K562 (cell line): ENCODE data around the gene MBNL1. TPM values are rescaled to one million over a fixed set of nuclear protein-coding genes. Genes with fewer than 3 reads are reported as not detected.

Experiments used
- ATF6 ChIP-seq: sonication (generic); formaldehyde crosslinking; IDR thresholded peaks from 2 replicates; pipeline ENCODE4 v1.4.0; 2020; ENCODE audit warnings: mild to moderate bottlenecking, missing genetic modification reagents
- CSDE1 ChIP-seq, 2 experiments: fragments of 450-650 bp; IDR thresholded peaks; 2 replicates each; pipeline ENCODE4 v1.6.1; 2016; ENCODE audit warnings: mild to moderate bottlenecking in 1 of 2
- GMEB1 ChIP-seq: fragments of 250-450 bp; sonication (Bioruptor Pico); IDR thresholded peaks from 2 replicates; pipeline ENCODE4 v1.4.0; 2020; ENCODE audit warnings: mild to moderate bottlenecking
- SLC30A9 ChIP-seq: fragments of 250-450 bp; sonication (Bioruptor Pico); IDR thresholded peaks from 2 replicates; pipeline ENCODE4 v1.8.0; 2022; ENCODE audit warnings: mild to moderate bottlenecking, moderate library complexity
- ZBTB49 ChIP-seq: sonication (generic); formaldehyde crosslinking; IDR thresholded peaks from 2 replicates; pipeline ENCODE4 v1.8.0; 2022; ENCODE audit warnings: missing genetic modification reagents, mild to moderate bottlenecking, borderline replicate concordance
- ZBTB7A ChIP-seq: IDR thresholded peaks from 2 replicates; pipeline ENCODE4 v1.6.1; 2011; ENCODE audit warnings: low read depth, mild to moderate bottlenecking, low read length, moderate library complexity, borderline replicate concordance; ENCODE audit not compliant: control insufficient read depth
- ZBTB9 ChIP-seq: fragments of 450-650 bp; formaldehyde crosslinking; IDR thresholded peaks from 2 replicates; pipeline ENCODE4 v1.4.0; 2020; ENCODE audit warnings: mild to moderate bottlenecking, moderate library complexity
- polyA plus RNA-seq, 8 experiments: library from polyadenylated mRNA; depleted of rRNA in 4 of 8; stranded (reverse) in 5 of 8; unstranded in 3 of 8; fragments of >200 nt; fragmentation: Nextera tagmentation in 2 of 8; fragmentation: Illumina TruSeq in 1 of 8; extraction: Ambion mirVana in 2 of 8; extraction: Trizol in 1 of 8; gene quantifications; 2 replicates each; pipeline versions ENCODE4 v1.2.1 to v1.2.3, GENCODE V29; 2011 to 2014; ENCODE audit warnings: inconsistent platforms in 1 of 8, missing spikeins in 1 of 8
- total RNA-seq, 7 experiments: library from RNA; depleted of rRNA in 6 of 7; stranded (reverse); fragments of >200 nt in 6 of 7; fragmentation: Illumina TruSeq in 2 of 7; extraction: Trizol in 2 of 7; gene quantifications; 2 replicates each; pipeline versions ENCODE4 v1.2.1 to v1.2.3, GENCODE V29; 2011 to 2021; ENCODE audit warnings: low replicate concordance in 1 of 7

The MBNL1 gene
- total and polyA plus RNA-seq, 9 of the 15 experiments (the other 6 are each of a cell fraction or from before 2014, with no cell fraction given) = 70.3 to 243 (median 220) TPM

- TF ChIP-seq GMEB1 = no peak
- TF ChIP-seq SLC30A9 (CRISPR knock-in tag) = no peak
- no peak for TF ChIP-seq ZBTB7A
- TF ChIP-seq ZBTB9 (CRISPR knock-in tag) = 0 out of 2 replicates have a peak, but pooled peaks have one; percentile 54
- TF ChIP-seq CSDE1 (IDR thresholded peaks at IDR 0.05) = 0 out of 4 replicates have a peak, but pooled peaks of 1 of the 2 experiments have one; percentile 21
- TF ChIP-seq ATF6 (CRISPR knock-in tag) = no peak
- no peak for TF ChIP-seq ZBTB49 (CRISPR knock-in tag)
Measured at GRCh38 chr3:152269056-152269830, 514 bp downstream of the MBNL1 start (continued).
